ENCODE data around the gene LRRK1.
A peak's percentile ranks its signal among the peaks of the same experiment; 100 is the strongest.

LRRK1 gene

GRCh38 chr15:101058735-101059134 is 139.6 kb downstream of the LRRK1 start:
- no peak for DNase-seq (ENCODE audit: low read depth in 2 of 2)

DNA sequence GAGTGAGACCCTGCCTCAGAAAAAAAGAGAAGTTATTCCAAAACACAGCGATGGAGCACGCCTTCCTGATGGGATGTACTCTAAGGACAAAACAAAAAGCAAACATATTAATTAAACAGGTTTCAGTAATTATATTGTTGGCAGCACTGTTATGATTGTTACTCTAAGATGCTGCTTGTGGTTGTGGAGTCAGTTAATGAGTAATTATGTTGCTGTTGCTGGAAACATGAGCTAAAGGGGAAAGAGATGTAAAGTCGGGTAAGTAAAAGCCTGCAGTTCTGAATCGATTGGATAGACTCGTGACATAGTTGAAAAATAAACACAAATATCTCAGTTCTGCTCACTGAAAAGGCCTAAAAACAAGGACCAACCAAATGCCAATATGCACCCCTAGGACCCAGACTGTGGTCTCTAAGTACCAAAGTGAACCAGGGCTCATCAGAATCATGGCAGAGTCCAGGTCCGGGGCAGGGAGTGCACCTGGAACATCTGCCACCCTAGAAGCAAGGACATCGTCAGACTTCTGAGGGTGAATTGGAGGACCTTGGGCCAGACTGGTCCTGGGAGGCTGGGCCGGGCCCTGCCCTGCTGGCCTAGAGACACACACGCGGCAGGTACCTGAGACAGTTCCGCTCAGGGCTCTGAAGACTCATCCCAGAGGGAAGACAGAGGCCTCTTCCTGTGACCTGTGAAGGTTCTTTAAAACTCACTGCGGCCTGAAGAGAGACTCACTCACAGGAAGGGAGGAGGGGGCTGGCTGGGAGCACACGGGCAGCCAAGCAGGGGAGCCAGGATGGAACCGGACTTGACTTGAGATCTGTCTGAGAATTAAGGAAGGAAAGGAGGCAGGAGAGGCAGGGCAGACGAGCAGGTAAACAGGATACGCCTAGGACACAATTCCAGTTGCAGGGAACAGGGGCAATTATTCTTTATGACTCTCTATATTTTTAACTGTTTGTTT is 140.5 kb downstream of the LRRK1 start:
- no peak for DNase-seq (ENCODE audit: low read depth in 2 of 2)

DNA sequence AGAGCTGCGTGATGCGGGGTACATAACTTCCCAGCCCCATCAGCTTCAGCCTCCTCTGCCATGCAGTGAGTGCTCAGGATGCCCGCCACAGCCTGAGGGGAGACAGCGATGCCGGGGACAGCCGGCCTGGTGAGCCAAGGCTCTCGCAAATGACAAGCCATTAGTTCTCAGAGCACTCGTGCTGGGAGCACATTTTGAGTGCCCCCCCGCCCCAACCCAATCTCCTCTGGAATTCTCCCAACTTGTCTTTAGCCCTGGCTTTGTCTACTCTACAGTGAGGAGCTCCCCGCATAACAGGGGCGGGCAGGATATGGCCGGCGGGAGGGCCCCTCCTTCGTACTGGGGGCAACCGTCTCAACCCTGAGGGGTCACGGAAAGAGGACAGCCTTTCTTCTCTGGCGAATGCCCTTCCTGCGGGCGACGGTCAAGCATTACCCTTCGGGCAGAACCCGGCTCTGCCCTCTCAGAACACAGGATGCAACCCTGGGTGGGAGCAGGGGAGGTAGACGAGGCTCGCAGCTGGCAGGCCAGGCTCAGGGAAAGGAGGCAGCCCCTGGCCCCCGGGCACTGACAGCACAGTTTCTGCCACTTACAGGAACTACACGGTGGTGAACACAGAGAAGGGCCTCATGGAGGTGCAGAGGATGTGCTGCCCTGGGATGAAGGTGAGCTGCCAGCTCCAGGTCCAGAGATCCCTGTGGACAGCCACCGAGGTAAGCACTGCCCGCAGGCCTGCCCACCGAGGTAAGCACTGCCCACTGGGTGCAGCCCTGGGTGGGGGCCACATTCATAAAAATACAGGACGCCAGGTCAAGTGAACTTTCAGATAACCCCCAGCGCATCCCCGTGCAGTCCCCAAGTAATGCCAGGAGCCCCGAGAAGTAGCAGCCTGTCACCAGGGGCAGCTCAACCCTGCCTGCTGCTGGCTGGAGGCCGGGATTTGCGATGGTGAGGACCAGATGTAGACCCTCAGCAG is 141.7 kb downstream of the LRRK1 start:
- no peak for DNase-seq (ENCODE audit: low read depth in 2 of 2)

DNA sequence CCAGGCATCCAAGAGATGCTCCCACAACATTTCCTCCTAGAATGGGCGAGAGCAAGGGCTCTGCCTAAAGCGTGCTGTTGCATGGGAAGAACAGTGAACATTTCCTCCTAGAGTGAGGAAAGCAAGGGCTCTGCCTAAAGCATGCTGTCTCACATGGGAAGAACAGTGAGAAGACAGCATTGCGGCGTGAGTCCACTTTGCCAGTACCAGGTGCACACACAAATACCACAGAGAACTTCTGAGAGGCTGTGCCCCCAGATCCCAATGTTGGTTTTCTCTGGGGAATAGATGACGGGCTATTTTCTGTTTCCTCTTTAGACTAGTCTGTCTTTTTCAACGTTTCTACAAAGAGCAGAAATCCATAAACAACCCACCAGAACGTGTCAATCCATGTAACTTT is 142.9 kb downstream of the LRRK1 start:
- no peak for DNase-seq (ENCODE audit: low read depth in 2 of 2)

GRCh38 chr15:101062471-101063171 is 143.5 kb downstream of the LRRK1 start:
- DNase-seq (ENCODE audit: low read depth in 2 of 2) = no peak

DNA sequence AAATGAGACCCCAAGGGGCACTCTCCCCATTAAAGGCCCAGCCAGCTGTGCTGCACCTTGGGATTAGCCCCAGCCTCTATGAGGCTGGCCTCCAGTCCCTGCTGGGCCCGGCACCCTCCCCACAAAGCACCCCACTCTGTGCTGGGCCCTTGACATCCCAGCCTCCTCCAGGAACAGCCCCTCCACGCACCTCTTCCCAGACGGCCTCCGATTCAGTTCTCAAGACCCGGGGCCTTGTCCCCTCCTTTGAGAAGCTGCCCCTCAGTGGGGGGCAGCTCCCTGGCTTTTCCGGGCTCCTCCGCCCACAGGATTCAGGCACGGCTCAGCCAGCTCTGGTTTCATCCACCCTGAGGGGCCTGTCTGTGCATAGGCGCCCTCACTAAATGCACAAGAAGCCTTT is 144.1 kb downstream of the LRRK1 start:
- no peak for DNase-seq (ENCODE audit: low read depth in 2 of 2)

- no peak for DNase-seq (ENCODE audit: low read depth in 2 of 2)
Measured at GRCh38 chr15:101063891-101064794, 145.0 kb downstream of the LRRK1 start.

GRCh38 chr15:101064795-101065569 is 145.8 kb downstream of the LRRK1 start:
- DNase-seq (ENCODE audit: low read depth in 2 of 2) = no peak

DNA sequence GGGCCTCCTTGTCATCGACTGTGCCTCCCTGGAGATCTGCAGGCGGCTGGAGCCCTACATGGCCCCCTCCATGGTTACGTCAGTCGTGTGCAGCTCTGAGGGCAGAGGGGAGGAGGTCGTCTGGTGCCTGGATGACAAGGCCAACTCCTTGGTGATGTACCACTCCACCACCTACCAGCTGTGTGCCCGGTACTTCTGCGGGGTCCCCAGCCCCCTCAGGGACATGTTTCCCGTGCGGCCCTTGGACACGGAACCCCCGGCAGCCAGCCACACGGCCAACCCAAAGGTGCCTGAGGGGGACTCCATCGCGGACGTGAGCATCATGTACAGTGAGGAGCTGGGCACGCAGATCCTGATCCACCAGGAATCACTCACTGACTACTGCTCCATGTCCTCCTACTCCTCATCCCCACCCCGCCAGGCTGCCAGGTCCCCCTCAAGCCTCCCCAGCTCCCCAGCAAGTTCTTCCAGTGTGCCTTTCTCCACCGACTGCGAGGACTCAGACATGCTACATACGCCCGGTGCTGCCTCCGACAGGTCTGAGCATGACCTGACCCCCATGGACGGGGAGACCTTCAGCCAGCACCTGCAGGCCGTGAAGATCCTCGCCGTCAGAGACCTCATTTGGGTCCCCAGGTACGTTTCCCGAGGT is 146.5 kb downstream of the LRRK1 start:
- no peak for DNase-seq (ENCODE audit: low read depth in 2 of 2)

- no peak for DNase-seq (ENCODE audit: low read depth in 2 of 2)
Measured at GRCh38 chr15:101066501-101067408, 147.6 kb downstream of the LRRK1 start.

DNA sequence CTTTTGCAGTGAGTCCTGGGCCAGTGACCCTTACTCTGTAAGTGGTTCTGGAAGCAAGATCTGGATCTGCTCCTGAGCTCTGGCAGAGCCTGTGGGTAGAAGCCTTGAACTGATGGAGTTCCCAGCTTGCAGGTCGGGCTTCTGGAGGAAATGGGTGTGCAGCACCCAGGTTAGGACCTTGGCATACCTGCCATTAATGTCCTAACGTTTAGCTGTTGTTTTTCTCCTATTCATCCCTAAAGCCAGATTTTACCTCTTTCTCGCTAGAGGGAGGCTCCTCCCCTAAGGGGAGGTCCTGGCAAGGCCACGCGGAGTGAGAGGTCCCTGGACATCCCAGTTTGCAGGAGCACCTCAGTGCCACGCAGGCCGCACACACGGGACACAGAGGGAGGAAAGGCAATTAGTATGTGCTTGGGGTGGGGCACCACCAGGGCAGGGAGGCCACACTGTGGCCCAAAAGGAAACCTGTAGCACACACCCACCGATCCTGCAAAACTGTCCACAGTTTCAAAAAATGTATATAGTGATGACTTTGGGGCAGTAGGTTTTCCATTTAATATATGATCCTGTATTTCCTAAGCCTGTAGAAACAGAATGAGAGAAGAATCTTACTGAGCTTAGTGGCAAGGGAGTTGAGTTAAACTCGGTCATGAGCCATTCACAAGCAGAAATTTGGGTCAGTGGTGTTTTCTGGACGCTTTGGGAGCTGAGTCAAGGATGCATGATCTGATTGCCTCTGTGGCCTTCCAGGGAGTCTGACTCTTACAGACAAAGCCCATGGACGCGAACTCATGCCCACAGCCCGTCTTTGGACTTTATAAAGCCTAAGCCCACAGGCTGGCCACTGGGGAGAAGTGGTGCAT is 148.7 kb downstream of the LRRK1 start:
- no peak for DNase-seq (ENCODE audit: low read depth in 2 of 2)

- DNase-seq (ENCODE audit: low read depth in 2 of 2) = no peak
Measured at GRCh38 chr15:101068523-101068960, 149.4 kb downstream of the LRRK1 start.

DNA sequence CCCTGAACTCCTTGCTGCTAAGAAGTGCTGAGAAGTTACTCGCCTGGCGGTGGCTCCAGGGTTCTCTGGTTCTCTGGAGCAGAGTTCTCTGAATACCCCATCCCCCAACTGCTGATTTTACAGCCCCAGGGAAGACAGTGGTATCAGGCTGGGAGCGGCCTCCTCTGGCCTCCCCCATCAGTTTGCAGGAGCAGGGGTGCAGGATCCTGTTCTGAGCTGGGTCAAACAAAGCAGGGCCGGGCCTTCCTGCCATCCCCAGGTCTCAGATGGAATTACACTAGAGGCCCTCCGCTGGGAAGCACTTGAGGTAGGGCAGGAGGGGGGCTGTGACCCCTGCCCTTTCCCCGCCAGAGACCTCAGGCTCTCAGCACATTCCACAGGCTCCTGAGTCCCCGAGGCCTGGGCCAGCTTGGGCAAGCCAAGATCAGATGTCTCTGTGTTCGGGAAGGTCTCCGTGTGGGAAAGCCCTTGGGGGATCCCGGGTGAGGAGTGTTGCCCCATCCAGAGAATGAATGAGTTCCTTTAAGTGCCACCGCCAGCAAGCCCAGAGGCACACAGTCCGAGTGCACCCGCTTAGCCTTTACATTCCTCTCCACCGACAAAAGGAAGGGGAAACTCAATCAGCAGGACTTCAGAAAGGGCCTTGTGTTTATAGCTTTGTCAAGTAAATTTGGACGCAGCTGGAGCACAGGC is 149.9 kb downstream of the LRRK1 start:
- DNase-seq (ENCODE audit: low read depth in 2 of 2) = no peak

GRCh38 chr15:101069654-101069973 is 150.5 kb downstream of the LRRK1 start:
- DNase-seq (ENCODE audit: low read depth in 2 of 2) = no peak

DNA sequence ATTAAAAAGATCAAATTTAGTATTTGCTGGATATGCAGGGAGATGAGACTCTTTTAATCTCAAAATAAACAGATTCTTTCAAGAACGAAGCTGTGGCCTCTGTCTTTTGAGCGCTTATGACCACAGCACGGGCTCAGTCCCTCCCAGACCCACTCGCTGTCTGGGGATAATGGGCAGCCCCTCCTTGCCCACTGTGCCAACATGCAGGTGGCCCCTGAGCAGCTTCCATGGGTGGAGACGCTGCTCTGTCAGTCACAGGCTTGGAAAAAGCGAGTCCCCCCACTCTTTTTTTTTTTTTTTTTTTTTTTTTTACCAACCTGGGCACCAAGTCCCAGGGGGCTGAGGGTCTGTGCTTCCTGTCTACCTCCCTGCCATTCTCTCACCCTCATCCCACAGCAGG is 150.9 kb downstream of the LRRK1 start:
- no peak for DNase-seq (ENCODE audit: low read depth in 2 of 2)

DNA sequence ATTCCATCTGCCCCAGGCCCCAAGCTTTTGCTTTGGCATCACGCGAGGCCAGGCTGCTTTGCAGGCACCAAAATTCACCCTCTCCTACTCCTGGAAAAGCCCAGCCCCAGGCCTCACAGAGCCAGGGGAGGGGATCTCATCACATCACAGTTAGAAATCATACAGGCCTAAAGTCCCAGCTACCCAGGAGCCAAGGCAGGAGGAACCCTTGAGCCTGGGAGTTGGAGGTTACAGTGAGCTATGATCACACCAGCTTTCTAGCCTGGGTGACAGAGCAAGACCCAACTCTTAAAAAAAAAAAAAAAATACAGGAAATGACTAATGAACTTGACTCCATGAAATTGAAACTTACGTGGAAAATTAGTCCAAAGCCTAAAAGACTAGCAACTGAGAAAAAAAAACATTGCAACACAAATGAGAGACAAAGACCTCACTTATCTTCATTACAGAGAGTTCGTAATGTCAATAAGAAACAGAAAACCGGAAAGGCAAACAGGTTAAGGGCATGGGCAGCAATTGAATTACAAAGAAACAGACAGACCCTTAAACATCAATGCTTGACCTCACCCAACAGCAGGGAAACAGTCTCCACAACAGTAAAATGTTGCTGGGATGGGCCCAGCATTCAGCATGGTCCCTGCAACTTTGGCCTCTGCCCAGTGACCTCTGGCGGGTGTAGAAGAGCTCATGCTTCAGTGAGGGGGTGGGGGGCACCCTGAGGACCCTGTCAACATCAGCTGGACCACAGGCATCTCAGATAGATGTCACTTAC is 151.5 kb downstream of the LRRK1 start:
- peak; percentile 36 to 43 for DNase-seq (ENCODE audit: low read depth in 2 of 2)
